Measurements from ENCODE around the gene CYP11A1. TPM values are rescaled to one million over a fixed set of nuclear protein-coding genes. Genes with fewer than 3 reads are reported as not detected.

The CYP11A1 gene
- total RNA-seq, 1 donor: not detected

GRCh38 chr15:74307827-74308811, 59.3 kb downstream of the CYP11A1 start:
- peak in 2 of 3 donors; percentile 59 to 74 for DNase-seq (ENCODE audit: low read depth in 2 of 3, low spot score in 2 of 3)

- DNase-seq (ENCODE audit: low read depth in 2 of 3, low spot score in 2 of 3): no peak
Observed at GRCh38 chr15:74306781-74307217, 60.6 kb downstream of the CYP11A1 start.

GRCh38 chr15:74305687-74306086, 61.8 kb downstream of the CYP11A1 start:
- no peak for DNase-seq (ENCODE audit: low read depth in 2 of 3, low spot score in 2 of 3)

- DNase-seq (ENCODE audit: low read depth in 2 of 3, low spot score in 2 of 3): no peak
Observed at GRCh38 chr15:74304431-74304830, 63.0 kb downstream of the CYP11A1 start.

- DNase-seq (ENCODE audit: low read depth in 2 of 3, low spot score in 2 of 3): no peak
Observed at GRCh38 chr15:74303741-74304309, 63.6 kb downstream of the CYP11A1 start.

GRCh38 chr15:74302821-74303359, 64.6 kb downstream of the CYP11A1 start:
- DNase-seq (ENCODE audit: low read depth in 2 of 3, low spot score in 2 of 3): peak in 2 of 3 donors; percentile 26 to 55

- DNase-seq (ENCODE audit: low read depth in 2 of 3, low spot score in 2 of 3): no peak
Observed at GRCh38 chr15:74301583-74302361, 65.7 kb downstream of the CYP11A1 start.

- no peak for DNase-seq (ENCODE audit: low read depth in 2 of 3, low spot score in 2 of 3)
Observed at GRCh38 chr15:74300057-74300795, 67.2 kb downstream of the CYP11A1 start.

- no peak for DNase-seq (ENCODE audit: low read depth in 2 of 3, low spot score in 2 of 3)
Observed at GRCh38 chr15:74297887-74298286, 69.6 kb downstream of the CYP11A1 start.

GRCh38 chr15:74295800-74296199, 71.6 kb downstream of the CYP11A1 start:
- no peak for DNase-seq (ENCODE audit: low read depth in 2 of 3, low spot score in 2 of 3)

- DNase-seq (ENCODE audit: low read depth in 2 of 3, low spot score in 2 of 3): no peak
Observed at GRCh38 chr15:74294010-74294409, 73.4 kb downstream of the CYP11A1 start.

- no peak for DNase-seq (ENCODE audit: low read depth in 2 of 3, low spot score in 2 of 3)
Observed at GRCh38 chr15:74293021-74293810, 74.2 kb downstream of the CYP11A1 start.

- peak in 2 of 3 donors; percentile 80 to 87 for DNase-seq (ENCODE audit: low read depth in 2 of 3, low spot score in 2 of 3)
Observed at GRCh38 chr15:74291101-74292071, 76.1 kb downstream of the CYP11A1 start.

- no peak for DNase-seq (ENCODE audit: low read depth in 2 of 3, low spot score in 2 of 3)
Observed at GRCh38 chr15:74290645-74291044, 76.8 kb downstream of the CYP11A1 start.

- no peak for DNase-seq (ENCODE audit: low read depth in 2 of 3, low spot score in 2 of 3)
Observed at GRCh38 chr15:74289671-74290070, 77.8 kb downstream of the CYP11A1 start.

Data from hematopoietic multipotent progenitor cell (in vitro differentiated cells).